Activated CD8-positive, alpha-beta T cell treated with anti-CD3 and anti-CD28 coated beads for 36 hours (primary cell): ENCODE data around the gene RIBC2. TPM values are rescaled to one million over a fixed set of nuclear protein-coding genes. Genes with fewer than 3 reads are reported as not detected.

Experiments
- ATAC-seq: fragments of 200-7000 bp; cut with Tn5 transposase; one replicate; pipeline ENCODE4 v1.10.0; 2021; ENCODE audit warnings: mild to moderate bottlenecking, moderate library complexity
- CTCF ChIA-PET: fragments of 350-600 bp; sonication (Branson Sonifier 250); formaldehyde crosslinking; loops from one replicate; lab custom pipeline; 2021; ENCODE audit warnings: antibody characterized with exemption; lab: Charles Lee
- POLR2A ChIA-PET: fragments of 350-600 bp; sonication (Branson Sonifier 250); formaldehyde crosslinking; loops from one replicate; lab custom pipeline; 2021; ENCODE audit warnings: antibody characterized with exemption; lab: Charles Lee
- DNase-seq: peaks from one replicate; pipeline ENCODE4 v3.0.0-alpha.2; 2020
- H3K27ac Mint-ChIP-seq: one replicate; pipeline ENCODE4 v1.8.0; 2021; ENCODE audit warnings: mild to moderate bottlenecking, mixed read lengths
- H3K27me3 Mint-ChIP-seq: one replicate; pipeline ENCODE4 v1.8.0; 2021; ENCODE audit warnings: mixed read lengths
- H3K36me3 Mint-ChIP-seq: one replicate; pipeline ENCODE4 v1.8.0; 2021; ENCODE audit warnings: low read depth, mixed read lengths
- H3K4me1 Mint-ChIP-seq: one replicate; pipeline ENCODE4 v1.8.0; 2021; ENCODE audit warnings: low read depth, mixed read lengths
- H3K4me3 Mint-ChIP-seq: one replicate; pipeline ENCODE4 v1.8.0; 2021; ENCODE audit warnings: mild to moderate bottlenecking, moderate library complexity, mixed read lengths
- H3K9me3 Mint-ChIP-seq: one replicate; pipeline ENCODE4 v1.8.0; 2021; ENCODE audit warnings: mixed read lengths
- intact Hi-C: fragments of 100-400 bp; cut with micrococcal nuclease; formaldehyde crosslinking; loops from one replicate; pipeline ENCODE4 v1.10.0; 2022
- total RNA-seq, 2 experiments: library from RNA; stranded (reverse); gene quantifications; one replicate each; pipeline ENCODE4 v1.2.3, GENCODE V29; 2021
- TF ChIP-seq, protein P1 (sequence below): fragments of 200-600 bp; IDR thresholded peaks from one replicate; pipeline ENCODE4 v1.8.0; 2022; ENCODE audit warnings: antibody characterized with exemption, mild to moderate bottlenecking

Gene RIBC2
- total RNA-seq, 2 experiments from 2014 or later = 9.5 to 10.4 TPM

GRCh38 chr22:45420011-45420410 lies 6.5 kb downstream of the RIBC2 start:
- POLR2A ChIA-PET = no interaction called here
- peak; percentile 24 for ATAC-seq
- H3K27ac Mint-ChIP-seq = no peak overlapping the region

DNA sequence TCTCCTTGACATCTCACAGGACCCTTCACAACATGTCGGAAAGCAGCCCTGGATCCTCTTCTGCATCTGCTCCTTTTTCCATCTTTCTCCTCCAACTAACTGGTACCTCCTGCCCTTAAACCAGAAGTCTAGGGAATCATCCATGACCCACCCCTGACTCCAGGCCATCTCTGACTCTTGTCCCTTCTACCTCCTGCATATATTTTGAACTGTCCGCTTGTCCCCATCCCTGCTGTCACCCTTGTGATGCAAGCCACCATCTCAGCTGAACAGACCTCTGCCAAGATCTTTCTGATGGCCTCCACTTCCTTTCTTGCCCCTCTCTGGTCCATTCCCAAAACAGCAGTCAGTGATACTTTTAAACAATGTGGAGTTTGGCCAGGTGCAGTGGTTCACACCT lies 7.0 kb downstream of the RIBC2 start:
- Mint-ChIP-seq H3K27me3 (no peaks in the 10 kb centered on the region), H3K4me3 (no peak overlapping the region), H3K9me3 (no peaks in the 10 kb centered on the region), H3K4me1 (no peaks in the 10 kb centered on the region), H3K27ac (no peak overlapping the region), H3K36me3 (peaks cover 36% of the 10 kb centered on the region)
- no peak for DNase-seq
- TF ChIP-seq, protein P1, sequence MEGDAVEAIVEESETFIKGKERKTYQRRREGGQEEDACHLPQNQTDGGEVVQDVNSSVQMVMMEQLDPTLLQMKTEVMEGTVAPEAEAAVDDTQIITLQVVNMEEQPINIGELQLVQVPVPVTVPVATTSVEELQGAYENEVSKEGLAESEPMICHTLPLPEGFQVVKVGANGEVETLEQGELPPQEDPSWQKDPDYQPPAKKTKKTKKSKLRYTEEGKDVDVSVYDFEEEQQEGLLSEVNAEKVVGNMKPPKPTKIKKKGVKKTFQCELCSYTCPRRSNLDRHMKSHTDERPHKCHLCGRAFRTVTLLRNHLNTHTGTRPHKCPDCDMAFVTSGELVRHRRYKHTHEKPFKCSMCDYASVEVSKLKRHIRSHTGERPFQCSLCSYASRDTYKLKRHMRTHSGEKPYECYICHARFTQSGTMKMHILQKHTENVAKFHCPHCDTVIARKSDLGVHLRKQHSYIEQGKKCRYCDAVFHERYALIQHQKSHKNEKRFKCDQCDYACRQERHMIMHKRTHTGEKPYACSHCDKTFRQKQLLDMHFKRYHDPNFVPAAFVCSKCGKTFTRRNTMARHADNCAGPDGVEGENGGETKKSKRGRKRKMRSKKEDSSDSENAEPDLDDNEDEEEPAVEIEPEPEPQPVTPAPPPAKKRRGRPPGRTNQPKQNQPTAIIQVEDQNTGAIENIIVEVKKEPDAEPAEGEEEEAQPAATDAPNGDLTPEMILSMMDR = no peak
- ChIA-PET CTCF (no interaction called here), POLR2A (no interaction called here)
- intact Hi-C loops = no loop called here
- ATAC-seq = peak; percentile 27

More at GRCh38 chr22:45420011-45420410, 6.5 kb downstream of the RIBC2 start:
- no peaks in the 10 kb centered on the region for H3K27me3 Mint-ChIP-seq
- H3K4me3 Mint-ChIP-seq = no peak overlapping the region
- H3K36me3 Mint-ChIP-seq = peaks cover 35% of the 10 kb centered on the region
- TF ChIP-seq, protein P1 = no peak
- CTCF ChIA-PET = no interaction called here
- peak; percentile 16 for DNase-seq
- H3K9me3 Mint-ChIP-seq = no peaks in the 10 kb centered on the region
- H3K4me1 Mint-ChIP-seq = no peaks in the 10 kb centered on the region
- intact Hi-C loops = no loop called here

DNA sequence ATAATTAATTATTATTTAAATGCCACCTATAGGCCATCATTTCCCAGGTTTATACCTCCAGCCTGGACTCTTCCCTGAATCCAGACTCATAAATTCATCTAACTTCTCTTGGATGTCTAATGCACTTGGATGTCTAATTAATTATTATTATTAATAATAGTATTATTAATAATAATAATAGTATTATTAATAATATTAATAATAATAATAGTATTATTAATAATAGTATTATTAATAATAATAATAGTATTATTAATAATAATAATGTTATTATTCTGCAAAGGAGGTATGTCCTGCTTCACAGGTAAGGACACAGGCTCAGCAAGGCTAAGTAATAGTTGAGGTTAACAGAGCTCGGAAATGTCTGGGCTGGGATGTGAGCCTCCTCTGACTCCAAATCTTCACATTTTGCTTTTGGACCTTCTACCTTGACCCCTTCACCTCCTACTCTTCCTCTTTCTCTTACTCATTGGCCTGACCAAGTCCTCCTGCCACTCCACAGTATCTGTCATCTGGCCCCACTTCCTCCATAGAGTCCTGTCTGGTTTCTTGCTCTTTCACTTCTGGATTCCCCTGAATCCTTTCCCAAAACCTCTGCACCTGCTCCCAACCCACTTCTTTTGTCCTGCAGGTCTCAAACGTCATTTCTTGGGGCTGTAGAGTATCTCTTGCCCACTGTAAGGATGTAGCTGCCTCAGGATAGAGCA lies 8.0 kb downstream of the RIBC2 start:
- ChIA-PET CTCF (interaction anchor here (1.0 kb wide), 1 partner anchor 133 kb away, joined by 3 read pairs; no protein-coding TSS in a partner anchor), POLR2A (interaction anchor here (1.0 kb wide), 1 partner anchor 8 kb away, joined by 5 read pairs; the partner anchor contains the start of genes RIBC2 and SMC1B)
- intact Hi-C loops = no loop called here
- no peak overlapping the region for H3K27ac Mint-ChIP-seq
- peaks cover 38% of the 10 kb centered on the region for H3K36me3 Mint-ChIP-seq
- no peak for ATAC-seq
- no peak for DNase-seq
- H3K27me3 Mint-ChIP-seq = no peaks in the 10 kb centered on the region
- TF ChIP-seq, protein P1 = no peak
- H3K4me1 Mint-ChIP-seq = no peaks in the 10 kb centered on the region
- H3K4me3 Mint-ChIP-seq = no peak overlapping the region
- no peaks in the 10 kb centered on the region for H3K9me3 Mint-ChIP-seq

GRCh38 chr22:45422237-45422983 lies 8.9 kb downstream of the RIBC2 start:
- Mint-ChIP-seq H3K4me3 (no peak overlapping the region), H3K27me3 (no peaks in the 10 kb centered on the region), H3K4me1 (no peaks in the 10 kb centered on the region), H3K9me3 (no peaks in the 10 kb centered on the region), H3K27ac (no peak overlapping the region), H3K36me3 (peaks cover 41% of the 10 kb centered on the region)
- no peak for DNase-seq
- ATAC-seq = no peak
- TF ChIP-seq, protein P1 = no peak
- CTCF ChIA-PET = interaction anchor here (0.8 to 1.0 kb wide), 2 partner anchors 11 to 132 kb away, joined by 3 read pairs; no protein-coding TSS in a partner anchor
- intact Hi-C loops = no loop called here
- POLR2A ChIA-PET = interaction anchor here (1.0 kb wide), 2 partner anchors 9 kb away, joined by 3 to 5 read pairs; partner anchors contain the start of genes RIBC2 and SMC1B
